ENCODE measurements around the gene ANKRD40.
"Not testable (repeated sequence)": the region's sequence is repeated elsewhere in the genome, so short reads cannot be mapped to it uniquely, and the experiment has no call there.

ANKRD40 gene

GRCh38 chr17:50710650-50711049 lies 2.9 kb upstream of the ANKRD40 start:
- DNase-seq (ENCODE audit: low spot score) = no peak

DNA sequence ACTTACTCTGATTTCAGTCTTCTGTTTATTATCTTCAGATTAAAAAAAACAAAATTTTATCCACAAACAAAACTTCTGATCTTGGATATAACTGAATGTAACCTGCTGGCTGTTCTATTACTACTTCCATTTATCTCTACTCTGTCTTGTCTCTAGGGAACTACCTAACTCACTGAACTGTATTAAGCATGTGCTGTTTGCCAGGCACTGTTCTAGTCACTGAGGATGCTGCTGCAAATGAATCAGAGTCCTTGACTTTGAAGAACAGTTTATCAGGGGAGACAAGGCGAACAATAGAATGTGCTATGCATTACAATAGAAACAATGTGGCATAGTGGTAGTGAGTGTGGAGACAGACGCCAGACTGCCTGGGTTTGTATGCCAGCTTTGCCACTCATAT lies 2.3 kb upstream of the ANKRD40 start:
- no peak for DNase-seq (ENCODE audit: low spot score)

DNA sequence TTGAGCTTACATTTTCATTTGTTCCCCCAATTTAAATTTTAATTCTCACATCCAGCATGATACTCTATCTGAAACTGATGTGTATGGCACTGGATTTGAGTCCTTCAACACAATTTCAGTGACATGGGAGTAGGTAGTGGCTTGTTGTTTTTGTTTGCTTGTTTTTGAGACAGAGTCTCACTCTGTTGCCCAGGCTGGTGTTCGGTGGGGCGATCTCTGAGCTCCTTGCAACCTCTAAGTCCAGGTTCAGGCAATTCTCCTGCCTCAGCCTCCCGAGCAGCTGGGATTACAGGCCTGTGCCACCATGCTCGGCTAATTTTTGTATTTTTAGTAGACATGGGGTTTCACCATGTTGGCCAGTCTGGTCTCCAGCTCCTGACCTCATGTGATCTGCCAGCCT lies 1.3 kb upstream of the ANKRD40 start:
- DNase-seq (ENCODE audit: low spot score) = not testable (repeated sequence)

GRCh38 chr17:50708050-50709000 lies 611 bp upstream of the ANKRD40 start:
- no peak for DNase-seq (ENCODE audit: low spot score)

GRCh38 chr17:50703162-50703561 lies 4.6 kb downstream of the ANKRD40 start:
- no peak for DNase-seq (ENCODE audit: low spot score)

GRCh38 chr17:50699410-50699809 lies 8.3 kb downstream of the ANKRD40 start:
- no peak for DNase-seq (ENCODE audit: low spot score)

GRCh38 chr17:50697663-50698272 lies 9.9 kb downstream of the ANKRD40 start:
- DNase-seq (ENCODE audit: low spot score) = no peak

- no peak for DNase-seq (ENCODE audit: low spot score)
Measured at GRCh38 chr17:50697062-50697461, 10.7 kb downstream of the ANKRD40 start.

DNA sequence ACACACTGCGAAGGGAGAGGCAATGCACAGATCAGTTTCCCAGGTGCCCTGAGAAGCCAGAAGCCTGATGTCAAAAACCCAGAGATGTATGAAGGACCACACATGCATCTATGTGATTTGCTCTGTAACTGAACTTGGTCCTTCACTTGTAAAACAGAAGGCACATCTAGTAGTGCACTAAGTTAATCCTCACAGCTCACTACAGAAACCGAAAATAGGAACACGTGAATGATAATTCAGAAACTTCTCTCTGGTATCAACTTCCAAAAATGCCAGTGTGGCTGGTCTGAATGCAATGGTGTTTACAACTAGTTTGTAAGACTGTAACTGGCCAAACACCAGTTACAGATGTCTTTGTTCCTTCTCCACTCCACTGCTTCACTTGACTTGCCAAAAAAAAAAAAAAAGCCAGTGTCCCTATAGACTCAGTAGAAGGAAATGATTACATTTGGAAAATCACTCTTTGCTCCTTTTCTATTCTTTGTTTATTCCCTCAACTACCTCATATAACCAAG lies 11.3 kb downstream of the ANKRD40 start:
- DNase-seq (ENCODE audit: low spot score) = no peak

DNA sequence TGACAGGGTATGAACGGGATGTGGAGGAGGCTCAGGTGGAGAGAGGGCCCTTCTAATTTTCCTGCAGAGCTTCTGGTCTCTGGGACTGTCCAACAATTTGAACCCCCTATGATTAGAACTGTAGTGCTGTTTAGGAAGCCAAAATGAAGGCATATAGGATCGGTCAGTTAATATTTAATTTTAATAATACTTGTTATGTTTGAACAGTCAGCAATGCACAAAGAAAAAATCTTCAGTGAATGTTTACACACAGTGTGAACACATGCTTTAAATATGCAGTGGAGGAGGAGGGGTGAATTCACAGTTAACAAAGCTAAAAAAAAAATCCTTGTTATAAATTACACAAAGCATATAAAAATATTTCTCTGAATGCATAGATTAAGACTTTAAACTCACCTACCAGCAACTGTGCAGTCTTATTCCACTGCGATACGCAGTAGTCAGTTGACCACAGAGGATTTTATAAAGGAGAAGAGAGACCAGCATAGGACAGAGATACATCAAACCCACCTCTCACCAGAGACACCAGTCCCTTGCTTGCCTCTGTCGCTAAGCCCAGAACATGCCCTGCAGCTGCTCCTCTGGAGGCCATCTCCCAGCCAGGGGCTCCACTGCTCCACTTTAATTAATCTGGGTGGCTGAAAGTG lies 14.6 kb downstream of the ANKRD40 start:
- DNase-seq (ENCODE audit: low spot score) = no peak

- DNase-seq (ENCODE audit: low spot score) = no peak
Measured at GRCh38 chr17:50692448-50693035, 15.2 kb downstream of the ANKRD40 start.

DNA sequence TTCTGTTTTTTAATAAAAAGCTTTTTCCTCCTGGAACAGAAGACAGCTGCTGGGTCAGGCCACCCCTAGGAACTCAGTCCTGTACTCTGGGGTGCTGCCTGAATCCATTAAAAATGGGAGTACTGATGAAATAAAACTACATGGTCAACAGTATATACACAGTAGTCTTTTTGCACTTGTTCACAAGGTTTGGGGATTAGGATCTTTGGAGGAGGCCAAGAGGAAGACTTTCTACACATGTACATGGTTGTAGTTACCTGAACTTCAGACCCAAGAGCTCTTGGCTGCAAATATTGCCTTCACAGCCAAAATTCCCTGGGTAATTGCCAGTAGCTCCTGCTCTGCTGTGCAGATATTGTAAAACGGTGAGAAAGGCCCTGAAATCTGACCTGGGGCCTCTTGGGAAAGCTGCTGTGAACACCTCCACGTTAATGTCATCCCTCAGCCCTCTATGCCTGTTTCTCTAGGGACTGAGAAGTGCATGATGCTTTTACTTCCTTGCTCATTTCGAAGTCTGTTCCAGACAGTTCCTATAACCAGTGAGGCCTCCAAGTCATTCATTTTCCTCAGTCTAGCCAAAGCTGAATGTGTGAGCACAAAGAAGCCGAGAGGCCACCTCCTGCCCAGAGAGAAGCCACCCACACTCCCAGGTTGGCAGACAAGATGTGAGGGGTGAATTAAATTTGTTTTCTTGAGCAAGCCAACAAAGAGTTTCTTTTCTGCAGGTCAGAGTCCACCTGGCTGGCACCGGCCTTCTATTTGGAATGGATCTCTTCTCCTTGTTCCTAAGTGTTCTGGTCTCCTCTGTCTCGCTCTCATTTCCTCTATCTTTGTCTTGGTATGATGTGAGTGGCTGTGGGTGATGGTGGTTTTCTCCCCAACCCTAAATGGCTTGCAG lies 15.9 kb downstream of the ANKRD40 start:
- DNase-seq (ENCODE audit: low spot score) = no peak

DNA sequence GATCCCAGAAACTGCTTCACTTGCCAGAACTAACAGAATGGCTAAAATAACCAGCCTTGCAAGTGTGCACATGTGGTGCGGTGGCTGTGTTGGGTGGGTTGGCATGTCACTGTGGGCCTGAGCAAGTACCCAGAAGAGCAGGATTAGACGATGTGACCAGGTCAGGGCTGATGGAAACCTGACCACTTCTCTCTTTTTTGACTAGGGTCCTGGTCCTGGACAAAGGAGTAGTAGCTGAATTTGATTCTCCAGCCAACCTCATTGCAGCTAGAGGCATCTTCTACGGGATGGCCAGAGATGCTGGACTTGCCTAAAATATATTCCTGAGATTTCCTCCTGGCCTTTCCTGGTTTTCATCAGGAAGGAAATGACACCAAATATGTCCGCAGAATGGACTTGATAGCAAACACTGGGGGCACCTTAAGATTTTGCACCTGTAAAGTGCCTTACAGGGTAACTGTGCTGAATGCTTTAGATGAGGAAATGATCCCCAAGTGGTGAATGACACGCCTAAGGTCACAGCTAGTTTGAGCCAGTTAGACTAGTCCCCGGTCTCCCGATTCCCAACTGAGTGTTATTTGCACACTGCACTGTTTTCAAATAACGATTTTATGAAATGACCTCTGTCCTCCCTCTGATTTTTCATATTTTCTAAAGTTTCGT lies 16.7 kb downstream of the ANKRD40 start:
- DNase-seq (ENCODE audit: low spot score) = no peak

DNA sequence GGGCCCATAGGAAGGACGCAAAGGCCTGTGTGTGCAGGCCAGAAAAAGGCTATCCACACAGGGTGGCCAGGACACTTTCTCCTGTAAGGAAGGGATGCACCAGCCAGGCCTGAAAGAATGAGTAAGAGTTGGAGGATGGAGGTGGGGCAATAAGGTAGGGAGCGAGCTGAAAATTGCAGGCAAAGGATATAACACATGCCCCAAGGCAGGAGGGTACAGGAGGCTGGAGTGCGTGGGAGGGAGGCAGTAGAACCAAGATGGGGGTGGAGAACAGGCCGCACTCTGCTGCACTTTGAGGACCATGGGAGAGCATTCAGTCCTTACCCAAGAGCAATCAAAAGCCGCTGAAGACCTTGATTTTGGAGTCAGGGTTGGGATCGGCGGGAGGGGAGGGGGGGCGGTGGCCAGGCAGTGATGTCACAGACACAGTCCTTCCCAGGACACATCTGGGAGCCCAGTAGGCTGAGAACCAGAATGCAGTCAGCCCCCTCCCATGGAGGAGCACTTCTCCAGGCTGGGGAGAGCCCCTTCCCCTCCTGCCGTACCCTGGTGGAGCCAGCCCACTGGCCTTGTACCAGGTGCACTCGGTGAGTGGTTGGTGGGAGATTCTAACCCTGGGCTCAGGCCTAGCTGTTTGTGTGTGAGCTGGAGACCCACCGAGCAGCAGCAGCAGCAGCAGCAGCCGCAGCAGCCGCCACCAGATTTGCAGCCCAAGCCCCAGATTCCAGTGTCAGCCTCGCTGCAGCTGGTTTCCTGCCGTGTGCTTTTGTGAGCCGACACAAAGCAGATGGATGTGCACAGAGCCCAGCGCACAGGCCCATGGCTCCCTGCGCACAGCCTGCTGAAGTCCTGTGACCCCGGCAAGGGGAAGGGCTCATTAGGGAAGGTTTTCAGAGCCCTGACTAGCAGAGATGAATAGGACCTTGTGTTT lies 17.5 kb downstream of the ANKRD40 start:
- peak; percentile 89 for DNase-seq (ENCODE audit: low spot score)

DNA sequence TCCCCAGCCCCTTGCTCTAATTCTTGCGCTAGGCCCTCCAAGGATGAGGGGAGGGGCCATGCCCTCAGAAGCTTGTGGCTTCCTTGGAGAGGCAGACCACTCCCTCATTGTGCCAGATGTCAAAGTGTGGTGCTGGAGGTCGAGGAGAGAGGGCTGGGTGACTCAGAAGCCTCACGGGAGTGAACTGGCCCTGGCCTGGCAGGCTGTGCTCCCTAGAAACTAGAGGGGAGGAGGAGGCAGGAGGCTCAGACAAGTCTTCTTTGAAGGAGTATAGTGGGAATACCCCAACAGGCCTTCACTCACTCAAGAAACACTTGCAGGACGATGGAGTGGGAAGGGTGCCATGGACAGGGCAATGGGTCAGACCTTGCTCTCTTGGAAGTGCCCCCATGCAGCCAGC lies 18.5 kb downstream of the ANKRD40 start:
- DNase-seq (ENCODE audit: low spot score) = peak; percentile 66

- no peak for DNase-seq (ENCODE audit: low spot score)
Measured at GRCh38 chr17:50688245-50688644, 19.5 kb downstream of the ANKRD40 start.

- DNase-seq (ENCODE audit: low spot score) = peak; percentile 74
Measured at GRCh38 chr17:50687200-50688066, 20.3 kb downstream of the ANKRD40 start.

- DNase-seq (ENCODE audit: low spot score) = no peak
Measured at GRCh38 chr17:50686494-50687199, 21.1 kb downstream of the ANKRD40 start.
